Esophagus squamous epithelium (tissue), 5 donors: ENCODE results near the gene GJA10. TPM values are rescaled to one million over a fixed set of nuclear protein-coding genes. Genes with fewer than 3 reads are reported as not detected.
"Not testable (repeated sequence)": the region's sequence is repeated elsewhere in the genome, so short reads cannot be mapped to it uniquely, and the experiment has no call there.

Source experiments
- DNase-seq: peaks from one replicate; lab custom pipeline; 2025; lab: John Stamatoyannopoulos, UW
- H3K27ac ChIP-seq, 4 donors: fragments of 200-600 bp; sonication (generic); one replicate each; pipeline ENCODE4 v1.5.1; 2016 to 2019; ENCODE audit warnings: mild to moderate bottlenecking in 1 of 4
- H3K27me3 ChIP-seq, 4 donors: fragments of 200-600 bp; sonication (generic); 1 replicate in 3 of 4; 2 replicates in 1 of 4; pipeline versions ENCODE4 v1.5.1 to v1.6.0; 2017 to 2021; ENCODE audit warnings: antibody characterized with exemption in 1 of 4
- H3K36me3 ChIP-seq, 3 donors: fragments of 200-600 bp; sonication (generic); one replicate each; pipeline ENCODE4 v1.5.1; 2016 to 2019
- H3K4me1 ChIP-seq, 3 donors: fragments of 200-600 bp; sonication (generic); one replicate each; pipeline ENCODE4 v1.5.1; 2017 to 2019
- H3K4me3 ChIP-seq, 4 donors: fragments of 200-600 bp; sonication (generic); 1 replicate in 3 of 4; 2 replicates in 1 of 4; pipeline ENCODE4 v1.5.1; 2016 to 2019; ENCODE audit warnings: mild to moderate bottlenecking in 2 of 4, moderate library complexity in 1 of 4
- H3K9me3 ChIP-seq, 3 donors: fragments of 200-600 bp; sonication (generic); one replicate each; pipeline ENCODE4 v1.5.1; 2016 to 2019
- CTCF ChIP-seq, 6 experiments: fragments of 450-650 bp in 4 of 6; fragments of 200-600 bp in 2 of 6; sonication (generic) in 2 of 6; IDR thresholded peaks; one replicate each; pipeline ENCODE4 v1.5.1; 2016 to 2019; ENCODE audit warnings: antibody characterized with exemption in 6 of 6, mild to moderate bottlenecking in 4 of 6, moderate library complexity in 4 of 6
- POLR2A ChIP-seq, 4 donors: fragments of 450-650 bp; IDR thresholded peaks; one replicate each; pipeline ENCODE4 v1.6.1; 2017; ENCODE audit warnings: antibody characterized with exemption in 4 of 4, mild to moderate bottlenecking in 4 of 4, moderate library complexity in 3 of 4
- WGBS, 2 donors: methylation state at CpG; one replicate each; pipeline ENCODE4 v1.1.5; 2018; 5-methylcytosine and 5-hydroxymethylcytosine counted together
- intact Hi-C: fragments of 100-400 bp; cut with DNase I; formaldehyde crosslinking; loops from one replicate; pipeline ENCODE4 v1.15.0; 2022
- total RNA-seq, 4 donors: library from RNA; depleted of rRNA; stranded (reverse); fragments of >200 nt; gene quantifications; one replicate each; pipeline ENCODE4 v1.1.0, GENCODE V29; 2016
- donor health status: DM: yes; HTN: yes; CAD: no.

The GJA10 gene
- total RNA-seq, result not detected

GRCh38 chr6:89894169-89894568 is at the start of gene GJA10:
Gene GJA10 (plus strand): TSS chr6:89894469. CDS start chr6:89894469, 0 bp downstream.
- no peak within 1 kb of the TSS for H3K4me3 ChIP-seq
- no peaks in the 10 kb centered on the region for H3K36me3 ChIP-seq
- peaks cover 0 to 67% (median 1%) of the 10 kb centered on the region in 4 donors for H3K27me3 ChIP-seq
- no peak for DNase-seq
- intact Hi-C loops, result no loop called here
- no peaks in the 10 kb centered on the region for H3K9me3 ChIP-seq
- WGBS, 2 donors, result 100% methylated on average over 1 of the region's 1 CpG
- H3K27ac ChIP-seq, result no peak within 1 kb of the TSS
- no peak for TF ChIP-seq POLR2A (IDR thresholded peaks at IDR 0.05)
- no peak for TF ChIP-seq CTCF (IDR thresholded peaks at IDR 0.05)
- H3K4me1 ChIP-seq, result peaks cover 0 to 5% (median 0%) of the 10 kb centered on the region in 3 donors

- intact Hi-C loops, H3K27me3 ChIP-seq: not testable (repeated sequence)
Observed at GRCh38 chr6:89847513-89847912, 46.8 kb upstream of the GJA10 start.

GRCh38 chr6:89853068-89853467 is 41.2 kb upstream of the GJA10 start:
- 96 to 100% methylated on average over 1 of the region's 1 CpG for WGBS, 2 donors
- no peaks in the 10 kb centered on the region for H3K4me1 ChIP-seq
- DNase-seq, result no peak
- no peak overlapping the region for H3K4me3 ChIP-seq
- H3K9me3 ChIP-seq, result no peaks in the 10 kb centered on the region
- peaks cover 0 to 94% (median 16%) of the 10 kb centered on the region in 3 donors for H3K36me3 ChIP-seq
- no peaks in the 10 kb centered on the region for H3K27me3 ChIP-seq
- no peak for TF ChIP-seq POLR2A (IDR thresholded peaks at IDR 0.05)
- no peak for TF ChIP-seq CTCF (IDR thresholded peaks at IDR 0.05)
- intact Hi-C loops, result no loop called here
- H3K27ac ChIP-seq, result no peak overlapping the region

More at GRCh38 chr6:89847513-89847912, 46.8 kb upstream of the GJA10 start:
- WGBS, 2 donors, result 85 to 98% methylated on average over 3 to 5 of the region's 5 CpGs
- H3K27ac ChIP-seq, H3K4me3 ChIP-seq, H3K9me3 ChIP-seq, H3K4me1 ChIP-seq, DNase-seq: not testable (repeated sequence)
- H3K36me3 ChIP-seq, result peaks cover 0 to 53% (median 0%) of the 10 kb centered on the region in 3 donors

GRCh38 chr6:89858041-89858440 is 36.2 kb upstream of the GJA10 start:
- Histone ChIP-seq H3K27ac (no peak overlapping the region), H3K4me3 (no peak overlapping the region), H3K4me1 (no peaks in the 10 kb centered on the region), H3K36me3 (peaks cover 4 to 100% (median 27%) of the 10 kb centered on the region in 3 donors), H3K9me3 (no peaks in the 10 kb centered on the region), H3K27me3 (no peaks in the 10 kb centered on the region)
- intact Hi-C loops, result no loop called here
- 67 to 100% methylated on average over 1 of the region's 1 CpG for WGBS, 2 donors
- TF ChIP-seq CTCF (IDR thresholded peaks at IDR 0.05), result no peak
- TF ChIP-seq POLR2A (IDR thresholded peaks at IDR 0.05), result no peak
- no peak for DNase-seq

- TF ChIP-seq CTCF (IDR thresholded peaks at IDR 0.05) (no peak), POLR2A (IDR thresholded peaks at IDR 0.05) (no peak)
- intact Hi-C loops, result no loop called here
- H3K27me3 ChIP-seq, result no peaks in the 10 kb centered on the region
- no peak overlapping the region for H3K27ac ChIP-seq
- H3K4me3 ChIP-seq, result no peak overlapping the region
- H3K4me1 ChIP-seq, result no peaks in the 10 kb centered on the region
- whole genome bisulfite sequencing, 2 donors, result 86 to 92% methylated on average over 3 to 4 of the region's 4 CpGs
- H3K36me3 ChIP-seq, result peaks cover 4 to 100% (median 21%) of the 10 kb centered on the region in 3 donors
- H3K9me3 ChIP-seq, result no peaks in the 10 kb centered on the region
- DNase-seq, result no peak
Observed at GRCh38 chr6:89859744-89860143, 34.5 kb upstream of the GJA10 start.

- H3K4me1 ChIP-seq, result no peaks in the 10 kb centered on the region
- H3K27ac ChIP-seq, result no peak overlapping the region
- no peak for TF ChIP-seq POLR2A (IDR thresholded peaks at IDR 0.05)
- no peak for TF ChIP-seq CTCF (IDR thresholded peaks at IDR 0.05)
- DNase-seq, result no peak
- peaks cover 11 to 98% (median 24%) of the 10 kb centered on the region in 3 donors for H3K36me3 ChIP-seq
- H3K9me3 ChIP-seq, result no peaks in the 10 kb centered on the region
- no peaks in the 10 kb centered on the region for H3K27me3 ChIP-seq
- WGBS, 2 donors, result 73 to 95% methylated on average over 5 of the region's 5 CpGs
- intact Hi-C loops, result no loop called here
- H3K4me3 ChIP-seq, result no peak overlapping the region
Observed at GRCh38 chr6:89862273-89862672, 32.0 kb upstream of the GJA10 start.
